ENCODE measurements around the gene PHF21A.

GRCh38 chr11:45932217-45932616 lies 189.0 kb downstream of the PHF21A start:
- TF ChIP-seq CREB5 (CRISPR knock-in tag; IDR thresholded peaks at IDR 0.05; ENCODE audit: low read depth), result no peak
- no peak for TF ChIP-seq PATZ1 (CRISPR knock-in tag; IDR thresholded peaks at IDR 0.05; ENCODE audit: borderline replicate concordance)

Data from SK-N-SH treated with all-trans-retinoic acid at 6 μM for 48 hours (cell line).